Stimulated activated CD8-positive, alpha-beta memory T cell treated with anti-CD3 and anti-CD28 coated beads, Interleukin-4, amount 100 ng/mL, for 48 hours (primary cell): ENCODE results near the gene HCN4.
"Not testable (repeated sequence)": the region's sequence is repeated elsewhere in the genome, so short reads cannot be mapped to it uniquely, and the experiment has no call there.

Experiments used
- DNase-seq: peaks from one replicate; pipeline ENCODE4 v3.0.0-alpha.2; 2020

HCN4 gene

DNA sequence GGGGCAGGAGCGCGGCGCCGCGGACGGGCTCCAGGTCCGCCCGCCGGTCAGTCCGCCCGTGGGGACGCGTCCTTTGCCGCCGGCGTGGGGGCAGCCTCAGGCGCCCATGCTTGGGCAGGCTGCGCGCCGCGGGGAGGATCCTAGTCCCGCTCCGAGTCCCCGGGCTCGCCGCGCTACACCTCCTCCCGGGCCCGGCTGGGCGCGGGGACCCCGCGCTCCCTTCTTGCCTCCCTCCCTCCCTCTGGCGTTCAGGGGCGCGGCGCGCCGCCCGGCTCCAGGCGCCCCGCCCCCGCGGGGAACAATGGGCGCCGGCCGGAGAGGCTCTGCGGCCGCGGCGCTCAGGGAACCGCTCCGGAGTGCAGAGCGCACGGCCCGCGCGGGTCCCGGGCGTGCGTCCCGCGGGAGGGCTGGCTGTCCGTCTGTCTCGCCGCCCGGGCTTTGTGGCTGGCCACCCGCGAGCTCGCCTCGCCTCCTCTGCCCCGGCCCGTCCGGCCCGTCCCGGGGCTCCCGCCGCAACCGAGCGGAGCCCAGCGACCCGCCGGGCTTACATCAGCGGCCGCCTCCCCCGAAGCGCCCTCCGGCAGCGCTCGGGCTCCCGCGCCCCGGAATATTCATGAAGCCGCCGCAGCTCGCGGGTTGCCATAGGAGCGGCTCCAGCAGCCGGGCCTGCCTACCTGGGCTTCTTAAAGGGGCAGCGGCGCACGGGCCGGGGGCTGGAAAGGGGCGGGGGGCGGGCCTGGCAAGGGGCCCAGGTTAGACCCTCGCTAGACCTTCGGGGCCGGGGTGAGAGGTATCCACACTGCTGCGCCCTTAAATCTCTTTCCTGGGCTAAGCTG is at the start of gene HCN4:
HCN4 (minus strand) TSS at position 658 of the 836 bp plus-strand sequence. CDS start 688 bp downstream, outside the sequence.
- DNase-seq: no peak

DNA sequence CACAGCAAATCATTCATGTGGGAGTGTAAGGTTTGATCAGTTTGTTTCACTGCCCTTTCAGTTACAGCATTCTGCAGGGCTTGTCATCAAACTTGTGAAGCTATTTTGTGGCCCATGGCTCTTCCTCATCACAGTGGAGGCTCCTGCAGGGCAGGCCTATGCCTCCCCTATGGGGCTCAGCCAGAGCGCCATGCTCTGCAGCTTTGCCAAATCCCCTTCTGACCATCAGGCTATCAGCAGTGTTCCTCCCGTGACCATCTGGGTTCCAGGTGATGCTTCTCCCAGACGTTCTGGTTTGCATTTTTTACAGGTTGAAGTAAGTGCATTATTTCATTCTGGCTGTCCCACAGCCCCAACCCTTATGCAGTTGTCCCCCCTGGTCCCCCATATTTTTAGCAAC is 46.1 kb upstream of the HCN4 start:
- DNase-seq: no peak

DNA sequence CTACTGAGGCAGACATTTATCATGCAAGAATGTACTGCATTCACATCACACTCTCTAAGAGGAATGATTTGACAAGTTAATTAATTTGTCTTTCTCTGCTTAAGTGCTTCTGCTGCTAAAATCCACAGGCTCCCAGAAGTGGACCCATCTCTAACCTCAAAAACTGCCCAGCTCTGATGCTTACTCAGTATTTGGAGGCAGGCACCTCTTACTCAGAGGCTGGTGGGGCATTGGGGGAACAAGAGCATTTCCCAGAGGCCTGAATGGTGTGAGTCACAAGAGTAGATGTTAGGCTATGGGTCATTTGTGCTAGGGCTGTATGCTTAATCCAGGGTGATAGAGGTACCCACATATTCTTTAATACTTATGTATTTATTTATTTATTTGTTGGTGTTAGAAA is 34.4 kb upstream of the HCN4 start:
- DNase-seq: no peak

DNA sequence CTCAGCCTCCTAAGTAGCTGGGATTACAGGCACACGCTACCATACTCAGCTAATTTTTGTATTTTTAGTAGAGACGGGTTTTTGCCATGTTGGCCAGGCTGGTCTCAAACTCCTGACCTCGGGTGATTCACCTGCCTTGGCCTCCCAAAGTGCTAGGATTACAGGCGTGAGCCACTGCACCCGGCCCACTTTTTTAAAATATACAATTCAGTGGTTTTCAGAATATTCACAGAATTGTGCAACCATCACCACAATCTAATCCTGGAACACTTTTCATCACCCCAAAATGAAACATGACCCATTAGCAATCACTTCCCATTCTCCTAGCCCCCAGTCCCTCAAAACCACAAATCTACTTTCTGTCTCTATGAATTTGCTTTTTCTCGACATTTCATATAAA is 31.5 kb upstream of the HCN4 start:
- not testable (repeated sequence) for DNase-seq

DNA sequence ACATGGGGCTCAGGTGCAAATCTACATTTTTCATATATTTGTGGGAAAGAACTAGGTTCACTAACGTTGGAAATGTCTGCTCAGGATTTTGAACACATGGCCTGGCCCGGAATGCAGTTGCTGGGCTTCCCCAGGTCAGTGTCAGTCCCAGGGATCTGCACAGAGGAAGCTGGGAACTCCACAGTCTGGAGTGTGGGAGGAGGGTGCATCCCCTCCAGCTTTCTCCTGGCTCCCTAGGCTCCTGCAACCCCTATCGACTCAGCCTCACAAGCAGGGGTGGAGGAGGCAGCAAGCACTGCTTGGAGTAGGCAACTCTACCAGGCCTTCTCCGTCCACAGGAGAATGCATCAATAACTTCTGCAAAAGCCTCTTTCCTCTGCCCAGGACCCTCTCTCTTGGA is 30.1 kb upstream of the HCN4 start:
- no peak for DNase-seq

DNA sequence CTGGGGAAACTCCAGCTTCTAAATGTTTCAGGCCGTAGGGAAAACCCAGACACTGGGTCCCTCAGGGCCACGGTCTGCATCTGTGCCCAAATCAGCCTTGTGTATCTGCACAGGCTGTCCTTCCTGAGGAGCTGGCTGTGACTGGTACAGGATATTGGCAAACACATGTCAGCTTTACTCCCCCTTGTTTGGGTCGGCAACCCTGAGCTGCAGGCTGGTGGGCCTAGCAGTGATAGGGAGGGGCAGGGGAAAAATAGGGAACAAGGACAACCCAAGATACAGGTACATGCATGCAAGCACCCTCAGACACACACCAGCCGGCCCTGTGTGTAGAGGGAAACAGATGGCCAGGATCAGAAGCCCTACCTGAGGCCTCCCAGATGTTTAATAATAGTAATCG is 28.7 kb upstream of the HCN4 start:
- no peak for DNase-seq

DNA sequence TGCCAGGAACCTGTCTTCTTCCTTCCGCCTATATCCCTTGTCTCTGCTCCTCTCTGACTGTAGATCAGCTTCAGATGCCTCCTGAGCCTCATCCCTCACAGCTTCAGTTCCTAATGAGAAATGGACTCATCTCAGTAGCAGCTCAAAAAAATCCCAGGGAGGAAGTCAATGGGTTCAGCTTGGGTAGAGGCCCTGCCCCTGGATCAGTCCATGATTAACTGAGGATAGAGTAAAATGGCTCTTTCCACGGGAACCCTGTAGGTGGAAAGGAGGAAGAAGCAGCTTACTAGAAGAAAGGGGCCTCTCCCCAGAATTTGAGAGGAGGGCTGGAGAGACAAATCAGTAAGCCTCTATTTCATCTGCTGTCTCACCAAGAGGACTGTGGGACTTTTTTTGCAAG is 26.9 kb upstream of the HCN4 start:
- DNase-seq: no peak

DNA sequence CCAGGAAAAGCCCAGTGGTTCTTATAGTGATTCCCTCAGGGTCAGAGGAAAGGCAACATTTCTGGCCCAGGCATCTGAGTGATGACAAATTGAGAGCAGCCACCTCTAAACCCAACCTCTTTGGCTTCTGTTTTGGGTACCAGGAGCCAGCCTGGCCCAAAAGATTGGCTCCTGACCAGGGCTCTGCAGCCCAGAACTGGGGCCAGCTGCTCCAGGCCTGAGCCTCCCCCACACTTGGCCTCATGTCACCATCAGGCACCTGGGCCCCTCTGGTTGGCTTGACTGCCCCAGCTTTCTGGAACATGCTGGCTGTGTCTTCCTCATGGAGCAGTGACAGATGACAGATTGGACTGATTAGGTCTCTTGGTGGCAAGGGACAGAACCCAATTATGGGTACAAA is 26.0 kb upstream of the HCN4 start:
- no peak for DNase-seq

DNA sequence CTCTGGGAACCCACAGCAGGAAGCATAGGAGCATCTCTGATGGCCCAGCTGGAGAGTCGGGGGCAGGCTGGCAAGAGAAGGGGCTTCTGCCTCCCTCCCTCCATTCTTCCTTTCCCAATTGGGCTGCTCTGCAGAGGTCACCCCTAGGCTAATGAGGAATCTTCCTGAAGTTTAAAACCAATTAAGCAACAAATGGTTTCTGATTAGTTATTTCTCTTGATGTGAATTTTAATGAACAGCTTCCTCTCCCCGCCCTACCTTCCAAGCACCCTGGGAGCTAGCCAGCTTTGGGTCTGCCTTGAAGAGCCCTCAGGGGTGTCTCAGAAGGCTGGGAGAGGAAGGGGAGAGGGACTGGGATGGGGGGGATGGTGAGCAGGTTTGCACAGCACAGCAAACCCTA is 24.6 kb upstream of the HCN4 start:
- DNase-seq: no peak

DNA sequence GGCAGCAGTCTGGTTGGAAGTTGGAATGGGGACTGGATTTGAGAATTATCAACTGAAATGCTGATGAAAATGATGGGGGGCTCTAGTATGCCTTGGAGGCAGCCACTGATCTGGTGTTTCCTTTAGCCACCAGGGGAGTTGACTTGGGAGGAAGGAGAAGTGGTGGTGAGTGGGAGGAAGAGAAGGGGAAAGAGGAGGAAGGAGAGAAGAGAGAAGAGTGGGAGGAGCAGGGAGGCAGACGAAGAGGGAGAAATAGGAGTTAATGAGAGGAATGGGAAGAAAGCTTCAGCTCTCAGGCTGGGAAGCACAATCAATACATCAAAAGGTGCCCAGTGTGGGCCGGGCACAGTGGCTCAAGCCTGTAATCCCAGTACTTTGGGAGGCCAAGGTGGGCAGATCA is 23.3 kb upstream of the HCN4 start:
- DNase-seq: no peak

DNA sequence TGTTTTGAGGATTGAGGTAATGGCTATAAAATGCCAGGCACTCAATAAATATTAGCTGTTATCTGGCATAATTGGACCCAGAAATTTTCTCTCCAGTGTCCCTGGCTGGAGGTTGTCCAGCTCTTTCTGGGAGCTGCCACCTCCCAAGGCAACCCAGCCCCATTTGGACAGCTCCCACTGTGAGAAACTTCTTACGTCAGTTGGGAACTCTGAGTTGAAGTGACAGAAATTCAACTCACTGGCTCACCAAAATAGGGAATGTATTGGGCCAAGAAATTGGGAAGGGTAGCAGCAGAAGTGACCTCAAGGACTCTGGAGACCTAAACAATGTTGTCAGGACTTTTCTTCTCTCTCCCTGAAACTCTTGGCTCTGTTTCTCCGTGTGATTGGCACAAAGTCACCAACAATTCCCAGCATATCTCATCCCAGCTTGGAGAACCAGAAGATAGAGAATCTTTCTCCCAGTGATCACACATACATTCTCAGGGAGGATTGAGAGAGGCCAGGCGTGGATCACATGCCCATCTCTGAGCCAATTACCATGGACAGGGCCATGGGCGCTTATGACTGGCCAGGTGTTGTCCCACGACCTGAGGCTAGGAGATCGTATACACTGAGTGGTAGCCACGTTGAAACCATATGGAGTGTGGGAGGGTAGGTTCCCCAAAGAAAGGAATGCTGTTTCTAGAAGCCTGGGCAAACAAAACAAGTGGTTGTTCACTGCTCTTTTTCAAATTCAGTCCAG is 22.5 kb upstream of the HCN4 start:
- no peak for DNase-seq

DNA sequence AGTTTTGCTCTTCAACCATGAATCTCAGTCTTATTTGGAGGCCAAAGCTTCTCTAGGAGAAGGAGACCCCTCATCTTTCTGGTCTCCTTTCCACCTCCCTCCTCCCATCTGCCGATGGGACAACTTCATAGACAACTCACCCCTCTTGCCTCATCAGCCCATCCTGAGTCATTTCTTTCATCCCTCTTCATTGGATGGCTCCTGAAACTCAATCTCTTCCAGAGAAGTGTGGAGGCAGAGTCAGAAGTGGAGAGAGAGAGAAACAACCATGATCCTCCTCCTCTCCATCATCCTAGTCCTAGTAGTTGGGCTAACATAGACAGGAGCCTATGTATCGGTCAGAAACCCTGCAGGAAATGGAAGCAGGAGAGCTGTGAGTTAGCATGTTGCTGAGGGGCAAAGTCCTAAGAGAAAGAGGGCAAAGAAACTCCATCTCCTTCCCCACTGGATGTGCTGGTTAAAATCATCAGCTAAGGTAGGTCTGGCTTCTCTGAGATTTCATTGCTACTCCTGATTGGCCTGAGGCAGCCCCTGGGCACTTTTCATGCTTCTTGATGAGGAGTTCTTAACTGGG is 21.3 kb upstream of the HCN4 start:
- DNase-seq: no peak

DNA sequence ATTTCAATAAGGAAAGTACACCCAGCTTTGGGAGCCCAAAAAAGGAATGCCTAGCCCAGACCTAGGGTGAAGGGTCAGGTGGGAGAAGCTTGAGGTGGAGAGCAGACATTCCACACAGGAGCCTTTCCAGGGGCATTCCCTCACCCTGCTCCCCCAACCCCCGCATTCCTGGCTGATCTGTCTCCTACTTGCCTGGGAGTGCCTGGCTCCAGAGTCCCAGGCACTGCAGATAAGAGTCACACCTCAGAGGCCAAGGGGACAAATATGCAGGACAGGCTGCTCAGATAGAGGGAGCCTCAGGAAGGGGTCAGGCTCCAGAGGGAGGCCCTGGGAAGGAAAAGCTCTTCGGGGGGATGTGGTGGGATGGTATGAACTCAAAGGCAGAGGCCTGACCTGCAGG is 20.8 kb upstream of the HCN4 start:
- DNase-seq: no peak

DNA sequence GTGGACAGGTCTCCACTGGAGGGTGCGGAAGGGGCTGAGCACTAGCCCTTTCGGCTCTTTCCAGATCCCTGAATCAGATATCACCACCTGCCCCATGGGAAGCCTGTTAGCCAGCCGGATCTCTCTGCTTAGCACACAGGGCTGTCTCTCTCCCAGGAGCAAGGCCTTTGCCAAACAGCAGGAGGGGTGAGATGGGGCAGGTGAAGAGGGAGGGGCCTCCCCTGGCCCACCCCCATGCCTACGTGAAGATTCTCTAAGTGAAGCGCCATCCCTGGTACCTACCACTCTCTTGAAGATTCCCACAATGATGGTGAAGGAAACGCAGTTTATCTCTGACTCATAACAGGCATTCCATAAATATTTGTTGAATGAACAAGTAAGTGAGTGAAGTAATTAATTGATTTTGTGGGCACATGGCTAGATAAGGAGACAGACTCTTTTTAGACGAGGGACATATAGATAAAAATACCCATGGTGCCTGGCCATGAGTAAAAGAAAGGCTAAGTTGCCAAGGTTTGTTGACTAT is 19.6 kb upstream of the HCN4 start:
- DNase-seq: no peak

DNA sequence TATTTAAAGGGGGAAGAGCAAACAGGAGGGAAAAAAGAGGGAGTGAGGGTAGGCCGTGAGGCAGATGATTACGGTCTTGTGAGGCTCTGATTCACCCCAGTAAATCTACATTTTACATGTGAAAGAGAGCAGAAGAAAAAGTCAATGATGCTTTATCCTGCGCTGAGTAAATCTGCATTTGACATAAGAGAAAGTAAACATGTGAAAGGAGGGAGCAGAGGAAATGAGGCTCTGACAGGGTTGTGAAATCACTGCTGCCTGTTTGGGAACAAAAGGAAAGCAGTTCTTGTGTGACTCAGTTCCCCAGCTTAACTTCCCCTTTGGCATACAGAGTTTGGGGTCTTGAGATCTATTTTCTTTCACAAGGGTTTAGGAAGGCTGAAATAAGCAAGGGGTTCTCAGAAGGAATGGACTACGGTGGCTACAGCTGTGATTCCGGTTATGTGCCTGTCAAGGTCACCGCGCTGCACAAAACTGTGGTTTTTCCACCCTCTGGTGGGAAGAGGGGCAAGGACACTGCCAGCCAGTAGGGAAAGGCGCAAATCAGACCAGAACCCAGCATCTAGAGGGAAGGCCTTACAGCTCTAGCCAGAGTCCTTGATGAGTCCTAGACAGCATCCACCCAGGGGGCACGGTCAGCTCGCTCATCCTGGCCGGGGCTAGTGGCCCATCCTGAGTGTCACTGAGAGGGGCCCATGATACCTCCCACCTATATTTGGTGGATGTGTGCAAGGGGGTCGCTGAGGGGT is 18.9 kb upstream of the HCN4 start:
- no peak for DNase-seq

DNA sequence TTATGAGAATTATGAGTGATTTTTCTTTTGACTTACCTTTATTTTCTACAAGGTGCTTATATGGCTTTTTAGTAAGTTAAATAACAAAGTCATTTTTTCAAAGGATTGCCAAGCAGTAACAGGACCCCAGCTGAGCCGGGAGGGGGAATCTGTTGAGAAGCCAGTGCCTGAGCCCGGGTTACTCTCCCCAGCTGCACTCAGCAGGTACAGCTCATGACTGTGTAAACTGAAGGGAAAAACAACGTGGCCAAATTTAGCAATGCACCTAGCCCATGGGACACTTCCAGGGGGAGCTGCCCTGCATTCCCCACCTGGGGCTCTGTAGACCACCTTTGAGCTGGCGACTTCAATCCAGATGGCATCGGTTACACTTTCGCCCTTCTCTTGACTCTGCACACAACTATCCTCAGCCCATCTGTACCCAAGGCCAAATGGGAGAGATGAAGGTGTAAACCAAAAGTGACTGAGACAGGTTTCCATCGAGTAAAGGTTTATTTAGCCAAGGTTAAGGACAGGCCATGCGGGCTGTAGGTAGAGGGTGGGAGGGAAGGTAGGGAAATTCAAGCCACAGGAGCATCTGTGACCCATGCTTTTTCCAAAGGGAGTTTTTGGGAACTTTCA is 18.2 kb upstream of the HCN4 start:
- no peak for DNase-seq

DNA sequence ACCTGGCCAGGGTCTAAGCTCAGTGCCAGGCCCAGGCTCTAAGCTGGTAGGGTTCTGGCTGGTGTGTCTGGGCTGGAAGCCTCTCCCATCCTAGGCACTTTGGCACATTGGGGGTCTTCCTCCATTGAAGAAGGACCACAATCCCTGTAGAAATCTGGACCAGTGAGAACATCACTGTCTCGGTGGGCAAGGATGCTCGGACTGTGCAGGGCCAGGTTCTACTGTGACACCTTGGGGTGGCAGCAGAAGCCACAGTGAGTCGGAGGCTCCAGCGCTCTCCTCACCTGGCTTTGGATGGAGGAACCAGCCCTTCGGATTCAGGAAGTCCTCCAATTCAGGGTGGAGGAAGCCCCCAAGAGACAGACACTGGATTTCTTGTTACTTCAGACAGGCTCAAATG is 17.5 kb upstream of the HCN4 start:
- DNase-seq: no peak

DNA sequence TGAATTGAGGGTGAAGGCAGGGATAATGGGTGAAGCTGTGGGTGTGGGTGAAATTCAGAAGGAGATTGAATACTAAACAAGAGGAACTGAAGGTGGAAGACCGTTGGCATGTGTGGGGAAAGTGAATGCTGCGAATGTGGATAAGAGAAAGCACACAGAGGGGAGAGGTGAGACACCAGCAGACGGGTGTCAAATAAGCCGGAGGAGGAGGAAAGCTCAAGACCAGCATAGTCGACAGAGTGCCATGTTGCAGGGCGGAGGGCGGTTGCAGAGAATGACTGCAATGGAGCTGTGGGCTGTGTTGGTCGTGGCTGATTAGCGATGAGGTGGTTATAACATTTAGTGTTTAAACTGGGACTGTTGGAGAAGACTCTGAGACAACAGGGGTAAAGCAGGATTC is 16.4 kb upstream of the HCN4 start:
- DNase-seq: no peak

DNA sequence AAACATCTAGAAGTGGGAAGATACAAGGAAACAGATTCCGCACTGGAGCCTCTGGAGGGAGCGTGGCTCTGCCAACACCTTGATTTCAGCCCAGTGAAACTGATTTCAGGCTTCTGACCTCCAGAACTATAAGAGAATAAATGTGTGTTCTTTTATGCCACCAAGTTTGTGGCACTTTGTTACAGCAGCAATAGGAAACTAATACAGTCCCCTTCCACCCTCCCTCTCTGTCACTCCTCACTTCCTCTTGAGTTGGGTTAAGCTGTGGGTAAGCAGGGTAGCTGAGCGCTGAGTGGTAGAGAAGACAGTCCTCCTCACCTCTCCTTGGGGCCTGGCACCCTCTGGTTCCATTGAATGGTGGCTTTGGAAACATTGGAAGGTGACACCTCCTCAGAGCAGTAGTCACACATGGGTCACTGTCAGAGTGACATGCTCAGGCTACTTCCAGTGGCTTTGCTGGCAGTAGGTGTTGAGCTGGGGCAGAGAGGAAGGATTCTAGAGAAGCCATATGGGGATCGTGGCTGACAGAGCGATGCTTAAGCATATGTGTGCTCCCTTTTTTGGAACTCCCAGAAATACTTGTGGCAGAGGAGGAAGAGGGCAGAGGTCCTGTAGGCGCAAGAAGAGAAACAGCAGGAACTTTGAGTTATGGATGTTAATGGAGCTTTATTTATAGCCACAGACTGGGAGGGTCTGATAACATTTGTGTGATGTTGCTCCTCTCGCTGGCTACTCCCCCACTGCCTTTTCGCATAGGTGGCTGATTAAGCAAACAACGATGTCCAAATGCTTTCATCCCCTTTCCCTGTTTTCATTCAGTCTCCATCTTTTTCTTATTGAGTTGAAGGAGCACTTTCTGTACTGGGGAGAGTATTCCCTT is 14.8 kb upstream of the HCN4 start:
- no peak for DNase-seq

DNA sequence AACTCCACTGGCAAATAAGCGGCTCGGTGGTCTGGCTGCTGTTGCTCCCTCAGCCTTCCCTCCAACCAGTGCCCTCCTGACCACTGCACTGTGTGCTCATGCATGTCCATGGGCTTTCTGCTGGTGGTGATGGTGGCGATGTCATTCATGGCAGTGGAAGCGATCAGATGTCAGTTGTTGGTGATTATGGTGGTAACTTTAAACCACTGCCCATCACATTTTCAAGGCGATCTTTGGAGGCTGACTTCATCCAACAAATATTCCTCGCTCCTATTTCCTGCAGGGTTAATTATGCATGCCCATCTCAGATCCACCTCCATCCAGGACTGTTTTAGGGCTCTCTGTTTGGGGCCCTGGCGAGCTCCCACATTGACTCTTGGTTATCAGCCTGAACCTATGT is 13.4 kb upstream of the HCN4 start:
- no peak for DNase-seq

DNA sequence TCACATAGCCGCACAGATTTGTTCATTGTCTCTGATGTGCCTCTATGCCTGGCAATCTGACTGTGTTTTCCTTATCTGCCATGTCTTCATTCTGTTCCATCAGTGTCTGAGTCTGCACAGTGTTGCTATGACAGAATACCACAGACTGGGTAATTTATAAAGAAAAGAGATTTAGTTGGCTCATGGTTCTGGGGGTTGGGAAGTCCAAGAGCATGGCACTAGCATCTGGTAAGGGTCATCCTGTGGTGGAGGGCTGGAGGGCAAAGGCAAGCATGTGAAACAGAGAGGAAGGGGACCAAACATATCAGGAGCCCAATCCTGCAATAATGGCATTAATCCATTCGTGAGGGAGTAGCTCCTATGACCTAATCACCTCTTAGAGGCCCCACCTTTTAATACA is 11.9 kb upstream of the HCN4 start:
- DNase-seq: no peak

DNA sequence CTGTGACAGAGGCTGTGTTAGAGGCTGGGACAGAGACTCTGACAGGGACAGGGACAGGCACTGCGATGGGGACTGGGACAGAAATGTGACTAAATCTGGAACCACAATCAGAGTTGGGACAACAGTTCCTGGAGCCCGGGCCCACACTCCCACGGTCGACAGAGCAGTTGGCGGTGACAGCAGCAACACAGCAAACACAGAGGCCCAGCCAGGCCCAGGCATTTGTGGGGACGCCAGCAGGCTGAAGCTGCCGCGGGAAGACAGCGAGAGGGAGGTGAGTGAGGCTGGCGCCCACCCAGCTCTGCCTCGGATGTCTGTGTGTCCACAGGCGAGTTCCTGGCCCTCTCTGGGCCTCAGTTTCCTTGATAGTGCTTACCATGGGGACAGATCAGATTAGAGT is 9.3 kb upstream of the HCN4 start:
- no peak for DNase-seq
